ENCODE results near the gene SEPTIN8.
"Not testable (repeated sequence)": the region's sequence is repeated elsewhere in the genome, so short reads cannot be mapped to it uniquely, and the experiment has no call there.

SEPTIN8 gene

DNA sequence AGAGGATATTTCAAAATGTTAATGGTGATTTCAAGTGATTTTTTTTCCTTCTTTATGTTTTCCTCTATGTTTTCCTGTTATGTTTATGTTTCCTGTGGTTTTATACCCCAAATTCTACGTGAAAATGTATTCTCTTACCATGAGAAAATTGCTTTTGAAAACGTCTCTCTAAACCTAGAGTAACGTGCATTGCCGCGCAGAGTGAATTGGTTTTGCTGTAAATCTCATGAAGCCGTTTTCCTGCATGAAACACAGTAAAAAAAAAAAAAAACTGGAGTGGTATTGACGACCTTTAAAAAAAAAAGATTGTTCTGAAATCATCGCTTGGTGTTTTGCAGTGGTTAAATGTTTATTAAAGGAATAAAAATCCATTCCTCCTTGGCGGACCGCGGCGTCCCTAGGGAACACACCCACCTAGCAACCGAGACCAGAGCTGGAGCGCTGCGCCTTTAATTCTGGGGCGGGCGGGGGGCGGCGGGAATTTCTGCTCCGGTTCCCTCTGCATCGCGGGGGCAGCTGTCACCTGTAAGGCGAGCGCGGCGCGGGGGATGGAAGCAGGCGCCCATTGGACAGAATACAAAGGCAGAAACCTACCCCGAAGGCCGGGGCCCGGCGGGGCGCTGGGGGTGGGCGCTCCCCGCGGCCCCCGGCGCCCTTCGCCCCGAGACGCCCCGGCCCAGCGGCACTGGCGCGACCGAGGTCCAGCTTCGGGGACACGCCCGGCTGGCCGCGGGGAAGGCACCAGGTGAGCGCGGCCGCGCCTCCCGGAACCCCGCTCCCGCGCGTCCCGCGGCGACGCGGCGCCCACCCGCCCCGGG, 36.0 kb upstream of the SEPTIN8 start, which contains the start of gene SOWAHA:
Gene SOWAHA, plus strand, starts transcription at position 522 of the 818 bp plus-strand sequence. CDS start 320 bp downstream, outside the sequence.
- no peak for DNase-seq

DNA sequence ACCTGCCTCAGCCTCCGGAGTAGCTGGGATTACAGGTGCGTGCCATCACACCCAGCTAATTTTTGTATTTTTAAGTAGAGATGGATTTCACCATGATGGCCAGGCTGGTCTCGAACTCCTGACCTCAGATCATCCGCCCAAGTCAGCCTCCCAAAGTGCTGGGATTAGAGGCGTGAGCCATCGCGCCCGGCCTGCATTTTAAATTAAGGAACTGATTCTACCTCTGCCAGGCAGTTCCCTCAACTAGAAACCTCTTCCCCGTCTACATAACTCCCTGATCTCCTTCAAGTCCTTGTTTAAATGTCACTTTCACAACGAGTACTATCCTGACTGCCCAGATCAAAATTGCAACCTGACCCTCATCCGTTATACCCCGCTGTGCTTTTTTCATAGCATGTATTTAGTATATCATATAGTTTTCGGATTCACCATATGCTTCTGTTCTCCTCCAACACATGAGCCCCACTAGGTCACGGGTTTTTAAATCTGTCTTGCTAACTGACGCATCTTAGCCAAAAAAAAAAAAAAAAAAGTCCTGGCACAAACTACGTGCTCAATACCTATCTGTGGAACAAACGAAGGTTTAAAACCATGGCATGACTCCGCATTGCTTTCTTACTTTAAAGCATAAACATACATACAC, 35.2 kb upstream of the SEPTIN8 start:
- peak; percentile 34 for DNase-seq

DNA sequence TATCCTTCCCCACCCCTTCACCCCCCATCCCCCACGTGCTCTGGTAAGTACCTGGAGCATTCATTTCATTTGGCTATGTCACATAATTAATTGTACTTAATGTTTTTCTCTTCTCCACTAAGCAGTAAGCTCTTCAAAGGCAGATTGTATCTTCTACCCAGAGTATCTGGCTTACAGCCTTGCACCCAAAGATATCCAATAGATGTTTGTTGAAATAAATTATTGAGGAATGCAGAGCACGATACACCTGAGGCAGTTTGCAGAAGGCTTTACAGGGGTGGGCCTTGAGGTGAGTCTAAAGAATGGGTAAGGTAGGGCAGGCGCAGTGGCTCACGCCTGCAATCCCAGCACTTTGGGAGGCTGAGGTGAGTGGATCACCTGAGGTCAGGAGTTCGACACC, 33.6 kb upstream of the SEPTIN8 start:
- DNase-seq, result no peak

DNA sequence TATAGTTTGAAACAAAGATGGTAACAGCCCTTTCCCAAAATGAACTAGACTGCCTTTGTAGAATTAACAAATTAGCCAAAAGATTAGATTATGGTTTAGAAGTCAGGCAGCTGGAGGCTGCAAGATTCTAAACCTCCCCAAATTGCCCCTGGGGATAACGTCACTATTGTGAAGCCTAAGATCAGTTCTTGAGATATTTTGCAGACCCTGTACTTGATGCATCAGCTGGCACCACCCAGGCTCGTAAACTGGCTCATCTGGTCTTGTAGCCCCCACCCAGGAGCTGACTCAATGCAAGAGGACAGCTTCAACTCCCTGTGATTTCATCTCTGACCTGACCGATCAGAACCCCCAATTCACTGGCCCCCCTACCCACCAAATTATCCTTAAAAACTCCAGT, 31.8 kb upstream of the SEPTIN8 start:
- DNase-seq, result no peak

DNA sequence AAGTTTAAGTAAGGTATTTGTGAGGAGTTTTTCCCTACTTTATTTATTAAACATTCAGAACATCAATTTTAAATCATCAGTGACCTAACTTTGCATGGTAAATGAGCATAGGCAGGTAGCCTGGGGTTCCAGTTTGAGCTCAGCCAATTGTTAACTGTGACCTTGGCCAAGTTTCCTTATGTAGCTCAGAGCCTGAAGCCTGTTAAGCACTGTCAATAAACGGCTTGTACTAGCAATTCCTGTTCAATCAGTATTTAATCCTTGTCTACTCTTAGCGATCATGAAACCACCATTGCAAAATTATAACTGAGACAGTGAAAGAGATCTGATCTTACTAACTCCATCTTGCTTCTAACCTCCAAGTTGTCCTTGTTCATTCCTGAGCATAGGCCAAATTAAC, 31.4 kb upstream of the SEPTIN8 start:
- no peak for DNase-seq

DNA sequence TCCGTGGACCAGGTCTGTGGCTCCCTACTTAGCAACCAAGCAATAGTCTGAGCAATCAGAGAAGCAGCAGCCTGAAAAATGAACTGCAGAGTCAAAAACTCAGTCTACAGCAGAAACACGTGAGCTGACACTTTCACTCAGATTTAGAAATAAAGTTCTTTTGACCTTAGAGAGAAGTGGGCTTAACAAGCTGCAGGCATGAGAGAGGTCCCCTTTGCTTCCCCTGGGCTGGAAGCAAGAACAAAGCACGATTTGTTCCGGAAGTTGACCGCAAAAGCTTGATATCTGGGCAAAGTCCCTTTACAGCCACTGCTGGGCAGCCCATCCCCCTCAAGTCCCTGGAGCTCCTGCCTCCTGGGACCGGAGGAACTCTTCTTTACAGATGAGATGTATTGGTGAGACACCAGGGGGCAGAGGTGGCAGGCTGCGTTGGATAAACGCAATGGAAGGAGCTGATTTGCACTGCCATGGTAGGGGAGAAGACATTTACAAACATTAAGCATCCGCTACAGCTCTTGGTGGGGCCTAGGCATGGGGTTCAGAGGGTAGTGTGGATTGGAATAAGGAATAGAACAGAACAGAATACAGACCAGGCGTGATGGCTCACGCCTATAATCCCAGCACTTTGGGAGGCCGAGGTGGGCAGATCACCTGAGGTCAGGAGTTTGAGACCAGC, 30.3 kb upstream of the SEPTIN8 start:
- no peak for DNase-seq

DNA sequence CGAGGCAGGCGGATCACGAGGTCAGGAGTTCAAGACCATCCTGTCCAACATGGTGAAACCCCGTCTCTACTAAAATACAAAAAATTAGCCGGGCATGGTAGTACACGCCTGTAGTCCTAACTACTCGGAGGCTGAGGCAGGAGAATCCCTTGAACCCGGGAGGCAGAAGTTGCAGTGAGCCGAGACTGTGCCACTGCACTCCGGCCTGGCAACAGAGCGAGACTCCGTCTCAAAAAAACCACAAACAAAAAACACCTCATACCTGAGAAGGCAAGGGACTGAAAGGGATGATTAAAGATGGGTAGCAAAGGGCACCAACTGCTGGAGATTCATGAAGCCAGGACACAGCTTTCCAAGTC, 29.7 kb upstream of the SEPTIN8 start:
- DNase-seq, result not testable (repeated sequence)

DNA sequence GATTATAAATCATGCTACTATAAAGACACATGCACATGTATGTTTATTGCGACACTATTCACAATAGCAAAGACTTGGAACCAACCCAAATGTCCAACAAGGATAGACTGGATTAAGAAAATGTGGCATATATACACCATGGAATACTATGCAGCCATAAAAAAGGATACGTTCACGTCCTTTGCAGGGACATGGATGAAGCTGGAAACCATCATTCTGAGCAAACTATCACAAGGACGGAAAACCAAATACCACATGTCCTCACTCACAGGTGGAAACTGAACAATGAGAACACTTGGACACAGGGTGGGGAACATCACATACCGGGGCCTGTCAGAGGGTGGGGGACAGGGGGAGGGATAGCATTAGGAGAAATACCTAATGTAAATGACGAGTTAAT, 28.8 kb upstream of the SEPTIN8 start:
- not testable (repeated sequence) for DNase-seq

DNA sequence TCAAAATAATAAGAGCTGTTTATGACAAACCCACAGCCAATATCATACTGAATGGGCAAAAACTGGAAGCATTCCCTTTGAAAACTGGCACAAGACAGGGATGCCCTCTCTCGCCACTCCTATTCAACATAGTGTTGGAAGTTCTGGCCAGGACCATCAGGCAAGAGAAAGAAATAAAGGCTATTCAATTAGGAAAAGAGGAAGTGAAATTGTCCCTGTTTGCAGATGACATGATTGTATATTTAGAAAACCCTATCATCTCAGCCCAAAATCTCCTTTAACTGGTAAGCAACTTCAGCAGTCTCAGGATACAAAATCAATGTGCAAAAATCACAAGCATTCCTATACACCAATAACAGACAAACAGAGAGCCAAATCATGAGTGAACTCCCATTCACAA, 27.2 kb upstream of the SEPTIN8 start:
- not testable (repeated sequence) for DNase-seq

DNA sequence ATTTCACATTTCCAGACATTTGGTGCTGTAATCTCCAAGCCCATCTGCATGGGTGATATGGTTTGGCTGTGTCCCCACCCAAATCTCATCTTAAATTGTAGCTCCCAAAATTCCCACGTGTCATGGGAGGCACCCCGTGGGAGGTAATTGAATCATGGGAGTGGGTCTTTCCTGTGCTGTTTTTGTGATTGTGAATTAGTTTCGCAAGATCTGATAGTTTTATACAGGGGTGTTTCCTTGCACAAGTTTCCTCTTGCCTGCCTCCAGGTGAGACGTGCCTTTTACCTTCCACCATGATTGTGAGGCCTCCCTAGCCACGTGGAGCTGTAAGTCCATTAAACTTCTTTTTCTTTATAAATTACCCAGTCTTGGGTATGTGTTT, 25.6 kb upstream of the SEPTIN8 start:
- not testable (repeated sequence) for DNase-seq

DNA sequence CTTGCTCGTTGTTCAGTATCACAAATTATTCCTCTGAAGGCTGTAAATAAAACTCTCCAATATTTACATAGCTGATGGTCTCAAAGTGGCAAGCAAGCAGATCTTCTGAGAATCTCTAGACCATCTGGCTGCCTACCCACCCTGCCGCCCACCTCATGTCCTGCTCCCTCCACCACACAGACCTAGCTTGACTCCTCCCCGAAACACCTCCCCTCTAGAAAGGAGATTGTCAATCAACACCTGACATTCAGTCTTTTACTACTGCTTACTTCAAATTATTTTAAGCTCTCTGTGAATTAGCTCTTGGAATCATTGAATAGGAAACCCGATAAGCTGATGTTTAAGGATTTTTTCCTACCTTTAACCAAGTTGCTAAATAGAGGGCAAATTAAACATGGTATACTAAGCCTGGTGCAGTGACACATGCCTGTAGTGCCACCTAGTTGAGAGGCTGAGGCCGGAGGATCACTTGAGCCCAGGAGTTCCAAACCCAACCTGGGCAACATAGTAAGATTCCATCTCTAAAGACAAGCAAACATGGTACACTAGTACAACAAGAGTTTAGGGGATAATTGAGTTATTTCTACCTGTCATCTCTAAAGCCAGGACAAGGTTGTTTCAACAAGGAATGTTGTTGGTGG, 25.1 kb upstream of the SEPTIN8 start:
- DNase-seq, result no peak

DNA sequence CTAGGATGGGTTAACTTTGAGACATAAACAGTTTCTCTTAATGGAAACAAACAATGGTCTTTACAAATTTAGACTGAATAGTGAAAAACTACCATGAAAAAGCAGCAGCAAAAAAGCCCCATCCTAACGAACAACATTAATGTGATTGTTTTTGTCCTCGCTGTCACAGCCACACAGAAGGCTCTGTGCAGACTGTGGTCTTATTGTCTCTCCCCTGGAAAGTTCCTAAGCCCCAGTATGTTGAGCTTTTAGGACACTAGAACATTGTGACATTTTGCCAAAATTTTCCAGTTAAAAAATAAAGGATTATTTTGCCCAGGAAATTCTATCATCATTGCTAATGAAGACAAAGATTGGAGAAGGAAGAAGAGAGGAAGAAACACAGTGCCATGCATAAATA, 23.5 kb upstream of the SEPTIN8 start:
- DNase-seq, result no peak

DNA sequence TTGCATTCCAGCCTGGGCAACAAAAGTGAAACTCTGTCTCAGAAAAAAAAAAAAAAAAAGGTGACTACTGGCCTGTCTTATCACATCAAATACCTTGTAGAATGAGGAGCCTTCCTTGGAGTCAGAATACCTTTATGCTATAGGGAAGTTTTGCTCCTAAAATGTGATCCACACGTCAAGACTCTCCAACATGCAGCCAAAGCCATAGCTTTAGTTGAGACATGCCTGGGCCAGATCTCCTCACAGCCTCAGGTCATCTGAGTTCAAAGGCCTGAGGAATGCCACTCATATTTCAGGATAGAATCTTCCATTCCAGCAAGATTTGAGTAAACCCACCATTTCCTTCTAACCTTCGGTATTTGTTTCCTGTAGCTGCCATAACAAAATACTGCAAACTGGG, 22.4 kb upstream of the SEPTIN8 start:
- DNase-seq, result no peak

DNA sequence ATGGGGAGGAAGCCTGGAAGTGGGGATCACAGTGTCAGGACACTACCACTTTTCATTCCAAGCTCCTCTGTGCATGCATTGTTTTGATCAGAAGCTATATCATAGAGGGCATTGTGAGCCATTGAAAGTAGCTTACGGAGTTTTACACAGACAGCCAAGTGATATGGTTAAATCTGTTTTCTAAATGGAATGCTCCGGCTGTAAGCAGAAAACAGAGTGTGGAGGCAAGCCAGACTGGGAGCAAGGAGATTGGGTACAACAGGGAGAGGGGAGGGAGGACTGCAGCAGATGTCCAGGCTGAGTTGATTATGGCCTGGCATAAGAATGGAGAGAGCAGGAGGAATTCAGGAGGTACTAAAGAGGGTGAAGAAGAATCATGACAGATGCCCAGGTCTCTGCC, 20.6 kb upstream of the SEPTIN8 start:
- no peak for DNase-seq

DNA sequence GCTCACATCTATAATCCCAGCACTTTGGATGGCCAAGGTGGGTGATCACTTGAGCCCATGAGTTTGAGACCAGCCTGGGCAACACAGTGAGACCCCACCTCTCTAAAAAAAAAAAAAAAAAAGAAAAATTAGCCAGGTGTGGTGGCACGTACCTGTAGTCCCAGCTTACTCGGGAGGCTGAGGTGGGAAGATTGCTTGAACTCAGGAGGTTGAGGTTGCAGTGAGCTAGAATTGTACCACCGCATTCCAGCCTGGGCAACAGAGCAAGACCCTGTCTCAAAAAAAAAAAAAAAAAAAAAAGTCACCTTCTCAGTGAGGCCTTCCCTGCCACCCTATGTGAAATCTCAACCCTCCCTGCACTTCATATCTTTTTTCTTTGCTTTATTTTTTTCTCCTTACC, 14.0 kb upstream of the SEPTIN8 start:
- DNase-seq, result no peak

DNA sequence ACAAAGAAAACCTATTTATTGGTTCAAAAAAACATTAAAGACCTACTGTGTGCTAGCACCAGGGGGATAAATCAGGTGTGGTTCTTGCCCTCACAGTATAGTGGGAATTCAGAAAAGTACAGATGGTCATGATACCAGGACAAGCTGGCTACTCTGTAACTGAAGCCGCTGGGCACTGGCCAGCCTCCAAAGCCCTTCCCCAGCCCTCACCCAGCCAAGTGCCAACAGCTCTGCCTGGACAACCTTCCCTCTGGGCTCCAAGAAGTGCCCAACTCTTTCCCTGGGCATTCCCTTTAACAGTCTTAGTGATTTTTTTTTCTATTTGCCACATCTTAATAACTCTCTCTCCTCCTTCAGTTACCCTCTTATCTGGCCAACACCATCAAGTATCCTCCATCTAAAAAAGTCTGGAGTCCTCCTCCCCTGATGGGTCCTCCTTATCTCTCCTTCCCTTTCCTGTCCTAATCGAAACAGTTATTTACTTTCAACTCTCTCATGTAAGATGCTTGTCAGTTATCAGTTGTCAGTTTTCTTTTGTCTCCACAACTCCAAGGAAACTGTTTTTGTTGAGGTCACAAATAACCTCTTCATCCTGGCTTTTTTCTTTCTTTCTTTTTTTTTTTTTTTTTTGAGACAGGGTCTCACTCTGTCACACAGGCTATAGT, 13.3 kb upstream of the SEPTIN8 start:
- DNase-seq, result no peak

DNA sequence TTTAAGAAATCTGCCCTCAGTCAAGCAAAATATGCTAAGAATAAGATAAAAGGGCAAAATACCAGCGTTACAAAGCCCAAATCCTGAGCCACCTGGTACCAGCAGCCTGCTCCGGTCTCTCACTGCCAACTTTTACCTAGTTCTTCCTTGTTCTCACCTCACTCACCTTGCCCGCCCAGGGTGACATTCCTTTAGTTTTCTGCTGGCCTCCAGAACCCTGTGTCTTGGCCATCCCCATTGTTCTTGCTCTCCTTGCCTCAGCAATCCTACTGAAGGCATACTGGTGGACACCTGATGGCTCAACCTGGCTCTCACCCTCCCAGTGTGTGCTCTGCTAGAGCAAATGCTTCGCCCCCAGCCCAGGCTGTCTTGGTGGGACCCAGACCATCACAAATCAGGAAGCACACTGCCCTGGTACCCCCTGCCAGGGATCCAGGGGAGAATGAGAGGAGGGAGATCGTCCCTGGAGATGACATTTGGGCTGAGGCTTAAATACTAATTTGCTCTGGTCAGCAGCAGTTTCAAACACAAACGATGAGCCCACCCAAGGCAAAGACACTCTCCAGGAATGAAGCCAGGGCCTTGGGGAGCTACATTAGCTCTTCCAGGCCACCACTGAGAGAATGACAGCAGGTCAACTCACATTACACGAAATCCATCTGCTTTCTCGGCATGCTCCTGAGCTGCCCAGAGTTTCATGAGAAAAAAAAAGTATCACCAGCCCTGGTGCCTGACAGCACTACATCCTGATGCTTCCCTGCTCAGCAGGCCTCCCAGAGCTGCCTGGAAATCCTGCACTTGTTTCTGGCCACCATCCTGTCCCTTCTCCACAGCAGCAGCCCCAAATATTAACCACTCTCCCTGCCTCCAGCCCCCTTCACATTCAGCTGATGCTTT, 12.2 kb upstream of the SEPTIN8 start:
- DNase-seq, result no peak

DNA sequence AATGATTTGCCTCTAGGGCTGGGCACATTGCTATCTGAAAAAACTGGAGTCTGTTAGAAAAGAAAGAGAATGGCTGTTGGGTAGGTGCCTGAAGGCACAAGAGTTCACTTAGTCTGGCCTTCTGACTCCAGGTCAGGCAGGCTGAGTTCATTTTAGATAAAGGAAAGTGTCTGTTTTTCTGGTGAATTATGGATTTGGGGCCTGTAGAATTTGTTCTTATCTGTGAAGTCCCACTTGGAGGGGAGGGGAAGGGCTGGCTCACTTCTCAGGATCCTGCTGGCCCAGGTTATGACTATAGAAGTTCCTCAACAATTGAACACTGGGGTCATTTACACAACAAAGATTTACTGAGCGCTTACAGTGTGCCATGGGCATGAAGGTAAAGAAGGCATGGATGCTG, 11.5 kb upstream of the SEPTIN8 start:
- no peak for DNase-seq

DNA sequence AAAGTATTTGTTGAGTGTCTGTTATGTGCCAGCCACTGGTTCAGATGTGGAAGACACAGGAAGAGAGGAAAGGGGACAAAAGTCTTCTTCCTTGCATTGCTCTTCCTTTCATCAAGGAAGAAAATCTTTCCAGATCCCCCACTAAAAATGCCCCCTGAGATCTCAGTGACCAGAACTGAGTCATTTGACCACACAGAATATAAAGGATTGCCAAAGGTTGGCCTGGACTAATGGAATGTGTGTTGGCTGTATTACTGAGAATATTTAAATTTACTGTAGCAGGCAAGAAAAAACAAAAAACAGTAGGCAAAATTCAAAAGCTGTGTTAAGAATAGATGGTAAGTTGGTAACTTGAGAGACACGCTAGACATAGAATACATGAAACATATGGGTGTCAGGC, 10.0 kb upstream of the SEPTIN8 start:
- no peak for DNase-seq

DNA sequence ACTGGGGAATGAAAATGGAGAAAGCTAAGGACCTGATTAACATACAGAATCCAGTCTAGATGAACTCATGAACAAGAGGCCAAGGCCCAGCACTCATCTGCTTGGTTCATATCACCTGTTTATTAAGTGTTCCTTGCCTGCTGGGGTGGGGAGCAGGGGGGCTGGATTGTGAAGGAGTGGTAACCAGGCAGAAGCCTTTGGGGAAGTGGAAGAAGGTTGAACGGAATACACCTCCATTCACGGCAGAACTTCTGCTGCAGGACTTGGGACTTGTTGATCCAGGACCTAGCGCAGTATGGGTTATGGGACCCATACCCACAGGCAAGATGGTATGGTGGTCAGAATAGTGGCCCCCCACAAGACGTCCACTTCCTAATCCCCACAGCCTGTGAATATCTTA, 8.8 kb upstream of the SEPTIN8 start:
- no peak for DNase-seq

DNA sequence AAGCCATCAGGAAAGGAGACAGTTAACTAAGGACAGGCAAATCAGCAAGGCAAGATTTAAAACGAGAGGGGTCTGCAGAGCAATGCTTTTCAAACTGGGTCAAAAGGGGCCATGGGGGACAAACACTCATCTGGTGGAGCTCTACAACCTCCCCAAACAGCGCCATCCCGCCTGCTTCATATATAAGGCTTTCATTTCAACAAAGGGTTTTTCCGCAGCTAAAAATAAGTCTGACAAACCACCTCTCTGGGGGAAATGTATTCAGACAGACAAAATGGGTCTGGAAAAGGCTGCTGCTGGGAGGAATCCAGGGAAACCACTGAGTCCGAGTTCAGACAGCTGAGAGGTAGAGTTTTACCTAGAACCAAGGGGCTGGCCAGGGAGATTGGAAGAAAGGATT, 8.3 kb upstream of the SEPTIN8 start:
- no peak for DNase-seq

DNA sequence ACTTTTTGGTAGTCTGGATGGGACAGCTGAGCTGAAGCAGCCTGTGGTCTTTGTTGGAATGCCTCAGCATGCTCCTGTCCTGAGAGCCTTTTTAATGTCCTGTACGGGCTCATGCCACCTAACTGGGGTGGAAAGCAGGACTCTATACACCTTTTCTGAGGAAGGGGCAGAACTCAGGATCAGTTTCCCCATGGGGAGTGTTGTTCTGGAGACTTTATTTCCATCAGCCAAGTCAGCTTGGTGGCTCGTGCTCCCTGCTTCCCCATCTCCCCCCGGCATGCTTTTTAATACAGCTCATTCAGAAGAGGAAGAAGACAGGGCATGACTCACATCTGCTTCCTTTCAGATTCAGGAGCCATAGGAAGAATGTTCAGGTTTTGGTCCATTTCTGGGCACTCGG, 5.1 kb upstream of the SEPTIN8 start:
- DNase-seq, result no peak

All from SIG-M5 (cell line).